ENCODE results near the gene B4GALT7.

- TF ChIP-seq REST (IDR thresholded peaks at IDR 0.05; ENCODE audit: insufficient read depth in 1 of 2, low read depth in 2 of 2, low read length in 2 of 2) (no peak), TAF1 (IDR thresholded peaks at IDR 0.05; ENCODE audit: borderline replicate concordance, insufficient read depth, low read length) (no peak), POLR2AphosphoS5 (IDR thresholded peaks at IDR 0.05; ENCODE audit: low read depth, low read length) (no peak), SIN3A (IDR thresholded peaks at IDR 0.05; ENCODE audit: borderline replicate concordance, insufficient read depth, low read length) (no peak)
Observed at GRCh38 chr5:177607115-177607451, 7.2 kb downstream of the B4GALT7 start.
